A172 (cell line): Measurements from ENCODE around the gene TBC1D3B. TPM values are rescaled to one million over a fixed set of nuclear protein-coding genes. Genes with fewer than 3 reads are reported as not detected.
"Not testable (repeated sequence)": the region's sequence is repeated elsewhere in the genome, so short reads cannot be mapped to it uniquely, and the experiment has no call there.

ENCODE experiments used
- DNase-seq: peaks from one replicate; pipeline ENCODE4 v3.0.0-alpha.2; 2015; ENCODE audit warnings: low spot score
- total RNA-seq: library from RNA; depleted of rRNA; stranded (reverse); fragments of >200 nt; shearing (Covaris generic); gene quantifications from 2 replicates; pipeline ENCODE4 v1.2.3, GENCODE V29; 2014; rRNA removed

TBC1D3B gene
- total RNA-seq, 1 experiment from 2014 or later = 3.7 TPM

- DNase-seq = no peak
Observed at GRCh38 chr17:36129616-36130015, 46.8 kb downstream of the TBC1D3B start.

- DNase-seq = peak; percentile 10
Observed at GRCh38 chr17:36128411-36128978, 47.9 kb downstream of the TBC1D3B start.

- no peak for DNase-seq
Observed at GRCh38 chr17:36127911-36128310, 48.5 kb downstream of the TBC1D3B start.

- no peak for DNase-seq
Observed at GRCh38 chr17:36127199-36127893, 49.1 kb downstream of the TBC1D3B start.

- no peak for DNase-seq
Observed at GRCh38 chr17:36124879-36125824, 51.3 kb downstream of the TBC1D3B start.

GRCh38 chr17:36123431-36123830 is 53.0 kb downstream of the TBC1D3B start:
- DNase-seq = no peak

- DNase-seq = not testable (repeated sequence)
Observed at GRCh38 chr17:36121099-36121498, 55.3 kb downstream of the TBC1D3B start.

- no peak for DNase-seq
Observed at GRCh38 chr17:36120221-36120620, 56.2 kb downstream of the TBC1D3B start.

- DNase-seq = no peak
Observed at GRCh38 chr17:36118477-36119353, 57.7 kb downstream of the TBC1D3B start.

- DNase-seq = no peak
Observed at GRCh38 chr17:36117505-36118382, 58.7 kb downstream of the TBC1D3B start.

Other genes starting within 250 kb of the TBC1D3B start
- 7.1 and 8.1 TPM in 2 replicates for gene RDM1, start 245.9 kb downstream of the TBC1D3B start, total RNA-seq
- not detected in 2 replicates for gene LYZL6, start 232.9 kb downstream of the TBC1D3B start, total RNA-seq
- gene CCL16, start 195.1 kb downstream of the TBC1D3B start, total RNA-seq = not detected in 2 replicates
- gene CCL14, start 189.9 kb downstream of the TBC1D3B start, total RNA-seq = not detected in 2 replicates
- not detected in 2 replicates for gene CCL15, start 175.1 kb downstream of the TBC1D3B start, total RNA-seq
- gene CCL23, start 158.7 kb downstream of the TBC1D3B start, total RNA-seq = not detected in 2 replicates
- not detected in 2 replicates for gene CCL18, start 112.4 kb downstream of the TBC1D3B start, total RNA-seq
- not detected in 2 replicates for gene CCL3, start 86.5 kb downstream of the TBC1D3B start, total RNA-seq
- gene CCL4, start 72.8 kb downstream of the TBC1D3B start, total RNA-seq = not detected in 2 replicates
- not detected in 2 replicates for gene CCL3L1, start 20.1 kb upstream of the TBC1D3B start, total RNA-seq
- not detected in 2 replicates for gene CCL4L2, start 34.4 kb upstream of the TBC1D3B start, total RNA-seq
- gene TBC1D3I, start 87.9 kb upstream of the TBC1D3B start, total RNA-seq = 0.22 TPM in 1 of 2 replicates, not detected in the other
- gene TBC1D3G, start 147.2 kb upstream of the TBC1D3B start, total RNA-seq = 0.50 TPM in 1 of 2 replicates, not detected in the other
- gene TBC1D3H, start 211.8 kb upstream of the TBC1D3B start, total RNA-seq = not detected in 2 replicates